ENCODE measurements around the gene PPM1F.
"Not testable (repeated sequence)": the region's sequence is repeated elsewhere in the genome, so short reads cannot be mapped to it uniquely, and the experiment has no call there.

Gene PPM1F

GRCh38 chr22:21907638-21908522 lies 44.8 kb downstream of the PPM1F start:
- Histone ChIP-seq H3K27ac (ENCODE audit: low read depth, low read length) (no peak overlapping the region), H3K27me3 (ENCODE audit: control insufficient read depth in 1 of 2, insufficient read depth in 2 of 2, low read length in 2 of 2) (no peaks in the 10 kb centered on the region), H3K4me3 (ENCODE audit: low read depth in 1 of 2, low read length in 2 of 2) (no peak overlapping the region), H3K36me3 (ENCODE audit: insufficient read depth, low read length) (no peaks in the 10 kb centered on the region), H3K9me3 (ENCODE audit: low read length) (no peaks in the 10 kb centered on the region), H3K4me1 (ENCODE audit: insufficient read depth, low read length) (no peaks in the 10 kb centered on the region), H3K9ac (ENCODE audit: low read length) (no peak overlapping the region)

- H3K36me3 ChIP-seq (ENCODE audit: insufficient read depth, low read length); H3K9ac ChIP-seq (ENCODE audit: low read length); H3K9me3 ChIP-seq (ENCODE audit: low read length); H3K27ac ChIP-seq (ENCODE audit: low read depth, low read length); H3K27me3 ChIP-seq (ENCODE audit: control insufficient read depth in 1 of 2, insufficient read depth in 2 of 2, low read length in 2 of 2); H3K4me1 ChIP-seq (ENCODE audit: insufficient read depth, low read length); H3K4me3 ChIP-seq (ENCODE audit: low read depth in 1 of 2, low read length in 2 of 2): not testable (repeated sequence)
Observed at GRCh38 chr22:21905234-21905633, 47.4 kb downstream of the PPM1F start.

DNA sequence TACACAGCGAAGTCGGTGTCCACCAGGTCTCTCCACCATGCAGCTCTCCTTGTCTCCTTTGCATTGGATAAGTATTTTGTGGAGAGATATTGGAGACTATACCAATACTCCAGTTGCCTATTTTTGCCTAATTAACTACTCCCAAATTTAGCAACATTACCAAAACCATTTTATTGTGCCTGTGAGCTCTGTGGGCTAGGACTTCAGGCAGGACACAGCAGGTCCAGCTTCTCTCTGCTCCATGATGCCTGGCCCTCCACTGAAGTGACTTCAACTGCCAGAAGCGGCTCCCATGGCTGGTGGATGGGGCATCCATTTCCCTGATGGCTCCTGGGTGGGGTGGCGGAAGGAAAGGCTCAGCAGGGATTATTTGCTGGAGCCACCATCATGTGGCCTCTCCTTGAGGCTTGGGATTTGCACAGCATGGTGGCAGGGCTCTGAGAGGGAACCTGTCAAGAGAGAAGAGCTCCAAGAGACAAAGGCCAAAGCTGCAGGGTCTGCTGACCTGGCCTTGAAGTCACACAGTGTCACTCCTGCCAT lies 48.3 kb downstream of the PPM1F start:
- no peaks in the 10 kb centered on the region for H3K36me3 ChIP-seq (ENCODE audit: insufficient read depth, low read length)
- no peak overlapping the region for H3K27ac ChIP-seq (ENCODE audit: low read depth, low read length)
- no peak overlapping the region for H3K9ac ChIP-seq (ENCODE audit: low read length)

DNA sequence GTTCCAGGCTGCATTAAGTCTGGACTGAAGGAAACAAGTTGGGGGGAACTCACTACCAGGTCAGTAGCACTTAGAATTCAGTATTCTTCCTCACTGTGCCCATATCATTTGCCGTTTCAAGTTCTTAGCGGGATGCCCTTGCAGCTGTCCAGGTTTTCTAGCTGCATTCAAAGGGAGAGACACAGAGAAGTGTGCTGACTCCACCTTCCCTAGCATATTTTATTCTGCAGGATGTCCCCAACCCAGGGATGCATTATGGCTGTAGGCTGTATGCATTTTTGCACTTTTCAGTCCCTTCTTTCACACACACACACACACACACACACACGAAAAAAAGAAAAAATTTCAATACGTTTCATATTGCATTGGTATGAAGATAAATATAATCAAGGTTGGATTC lies 49.4 kb downstream of the PPM1F start:
- Histone ChIP-seq H3K4me3 (ENCODE audit: low read depth in 1 of 2, low read length in 2 of 2) (no peak overlapping the region), H3K4me1 (ENCODE audit: insufficient read depth, low read length) (no peaks in the 10 kb centered on the region), H3K27me3 (ENCODE audit: control insufficient read depth in 1 of 2, insufficient read depth in 2 of 2, low read length in 2 of 2) (no peaks in the 10 kb centered on the region), H3K27ac (ENCODE audit: low read depth, low read length) (no peak overlapping the region), H3K9ac (ENCODE audit: low read length) (no peak overlapping the region), H3K36me3 (ENCODE audit: insufficient read depth, low read length) (no peaks in the 10 kb centered on the region), H3K9me3 (ENCODE audit: low read length) (no peaks in the 10 kb centered on the region)

More for the DNA sequence above, 48.3 kb downstream of the PPM1F start:
- Histone ChIP-seq H3K4me3 (ENCODE audit: low read depth in 1 of 2, low read length in 2 of 2) (no peak overlapping the region), H3K27me3 (ENCODE audit: control insufficient read depth in 1 of 2, insufficient read depth in 2 of 2, low read length in 2 of 2) (no peaks in the 10 kb centered on the region), H3K9me3 (ENCODE audit: low read length) (no peaks in the 10 kb centered on the region), H3K4me1 (ENCODE audit: insufficient read depth, low read length) (no peaks in the 10 kb centered on the region)

DNA sequence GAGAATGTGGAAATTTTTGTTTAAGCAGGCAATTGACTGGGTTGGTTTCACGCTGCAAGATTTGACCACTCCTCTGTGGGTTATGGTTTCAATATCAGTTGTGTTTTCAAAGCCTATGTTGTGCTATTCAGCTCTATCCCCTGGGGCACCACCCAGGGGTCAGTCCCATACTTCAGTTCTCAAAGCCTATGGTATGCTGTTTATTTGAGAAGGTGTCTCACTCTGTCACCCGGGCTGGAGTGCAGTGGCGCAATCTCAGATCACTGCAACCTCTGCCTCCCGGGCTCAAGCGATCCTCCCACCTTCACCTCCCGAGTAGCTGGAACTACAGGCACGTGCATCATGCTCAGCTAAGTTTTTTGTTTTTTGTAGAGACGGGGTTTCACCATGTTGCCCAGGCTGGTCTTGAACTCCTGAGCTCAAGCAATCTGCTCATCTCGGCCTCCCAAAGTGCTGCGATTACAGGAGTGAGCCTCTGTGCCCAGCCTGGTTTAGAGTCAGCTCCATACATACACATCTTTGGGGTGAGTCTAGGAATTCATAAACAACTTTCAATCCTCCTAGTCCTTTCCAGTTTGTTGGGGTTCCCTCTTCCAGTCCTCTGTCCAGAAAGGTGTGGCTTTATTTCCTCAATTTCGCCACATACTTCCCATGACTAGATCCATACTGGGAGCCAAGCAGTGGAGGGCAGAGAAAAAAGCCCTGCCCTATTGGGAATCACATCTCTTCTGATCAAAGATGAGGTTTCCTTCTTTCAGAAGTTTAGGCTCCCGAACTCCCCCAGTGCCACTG lies 50.2 kb downstream of the PPM1F start:
- H3K27ac ChIP-seq (ENCODE audit: low read depth, low read length), result no peak overlapping the region
- no peaks in the 10 kb centered on the region for H3K36me3 ChIP-seq (ENCODE audit: insufficient read depth, low read length)
- no peaks in the 10 kb centered on the region for H3K27me3 ChIP-seq (ENCODE audit: control insufficient read depth in 1 of 2, insufficient read depth in 2 of 2, low read length in 2 of 2)
- H3K4me1 ChIP-seq (ENCODE audit: insufficient read depth, low read length), result no peaks in the 10 kb centered on the region
- H3K4me3 ChIP-seq (ENCODE audit: low read depth in 1 of 2, low read length in 2 of 2), result no peak overlapping the region
- no peak overlapping the region for H3K9ac ChIP-seq (ENCODE audit: low read length)
- H3K9me3 ChIP-seq (ENCODE audit: low read length), result no peaks in the 10 kb centered on the region

DNA sequence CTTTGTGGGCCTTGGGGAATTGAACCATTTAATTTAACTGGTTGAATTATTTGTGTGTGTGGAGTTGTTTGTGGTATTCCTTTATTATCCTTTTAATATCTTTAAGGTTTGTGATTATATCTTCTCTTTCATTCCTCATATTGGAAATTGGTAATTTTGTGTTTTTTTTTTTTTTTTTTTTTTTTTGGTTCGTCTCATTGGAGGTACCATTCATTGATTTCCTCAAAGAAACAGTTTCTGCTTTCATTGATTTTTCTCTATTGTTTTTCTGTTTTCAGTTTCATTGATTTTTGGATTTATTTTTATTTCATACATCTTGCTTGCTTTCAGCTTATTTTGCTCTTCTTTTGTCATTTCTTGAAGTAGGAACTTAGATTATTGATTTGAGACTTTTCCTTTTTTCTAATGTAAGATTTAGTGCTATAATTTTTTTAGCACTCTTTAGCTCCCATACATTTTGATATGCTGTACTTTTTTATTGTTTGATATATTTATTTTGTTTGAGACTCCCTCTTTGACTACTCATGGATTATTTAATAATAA lies 54.2 kb downstream of the PPM1F start:
- Histone ChIP-seq H3K9ac (ENCODE audit: low read length) (no peak overlapping the region), H3K36me3 (ENCODE audit: insufficient read depth, low read length) (no peaks in the 10 kb centered on the region), H3K27ac (ENCODE audit: low read depth, low read length) (no peak overlapping the region), H3K4me3 (ENCODE audit: low read depth in 1 of 2, low read length in 2 of 2) (no peak overlapping the region), H3K27me3 (ENCODE audit: control insufficient read depth in 1 of 2, insufficient read depth in 2 of 2, low read length in 2 of 2) (no peaks in the 10 kb centered on the region), H3K9me3 (ENCODE audit: low read length) (no peaks in the 10 kb centered on the region), H3K4me1 (ENCODE audit: insufficient read depth, low read length) (no peaks in the 10 kb centered on the region)

- no peaks in the 10 kb centered on the region for H3K36me3 ChIP-seq (ENCODE audit: insufficient read depth, low read length)
- no peak overlapping the region for H3K4me3 ChIP-seq (ENCODE audit: low read depth in 1 of 2, low read length in 2 of 2)
- H3K4me1 ChIP-seq (ENCODE audit: insufficient read depth, low read length), result no peaks in the 10 kb centered on the region
- no peaks in the 10 kb centered on the region for H3K27me3 ChIP-seq (ENCODE audit: control insufficient read depth in 1 of 2, insufficient read depth in 2 of 2, low read length in 2 of 2)
- H3K27ac ChIP-seq (ENCODE audit: low read depth, low read length), result no peak overlapping the region
- no peaks in the 10 kb centered on the region for H3K9me3 ChIP-seq (ENCODE audit: low read length)
- H3K9ac ChIP-seq (ENCODE audit: low read length), result no peak overlapping the region
Observed at GRCh38 chr22:21896951-21897513, 55.6 kb downstream of the PPM1F start.

DNA sequence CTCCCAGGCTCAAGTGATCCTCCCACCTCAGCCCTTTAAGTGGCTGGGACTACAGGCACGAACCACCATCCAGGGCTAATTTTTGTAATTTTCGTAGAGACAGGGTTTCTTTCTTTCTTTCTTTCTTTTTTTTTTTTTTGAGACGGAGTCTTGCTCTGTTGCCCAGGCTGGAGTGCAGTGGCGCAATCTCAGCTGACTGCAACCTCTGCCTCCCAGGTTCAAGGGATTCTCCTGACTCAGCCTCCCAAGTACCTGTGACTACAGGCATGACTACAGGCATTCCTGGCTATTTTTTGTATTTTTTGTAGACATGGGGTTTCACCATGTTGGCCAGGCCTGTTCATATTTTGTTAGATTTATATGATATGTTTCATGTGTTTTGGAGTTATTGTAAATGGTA lies 56.4 kb downstream of the PPM1F start:
- not testable (repeated sequence) for H3K9me3 ChIP-seq (ENCODE audit: low read length); H3K27me3 ChIP-seq (ENCODE audit: control insufficient read depth in 1 of 2, insufficient read depth in 2 of 2, low read length in 2 of 2); H3K4me1 ChIP-seq (ENCODE audit: insufficient read depth, low read length); H3K36me3 ChIP-seq (ENCODE audit: insufficient read depth, low read length); H3K9ac ChIP-seq (ENCODE audit: low read length); H3K27ac ChIP-seq (ENCODE audit: low read depth, low read length); H3K4me3 ChIP-seq (ENCODE audit: low read depth in 1 of 2, low read length in 2 of 2)

DNA sequence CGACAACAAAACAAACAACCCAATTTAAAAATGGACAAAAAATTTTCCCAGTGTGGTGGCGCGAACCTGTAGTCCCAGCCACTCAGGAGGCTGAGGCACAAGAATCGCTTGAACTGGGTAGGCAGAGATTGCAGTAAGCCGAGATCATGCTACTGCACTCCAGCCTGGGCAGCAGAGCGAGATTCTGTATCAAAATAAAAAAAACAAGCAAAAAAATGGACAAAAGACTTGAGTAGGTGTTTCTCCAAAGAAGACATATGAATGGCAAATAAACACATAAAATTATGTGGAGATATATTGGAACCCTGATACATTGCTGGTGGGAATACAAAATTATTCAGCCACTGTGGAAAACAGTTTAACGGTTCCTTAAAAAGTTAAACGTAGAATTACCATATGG lies 57.8 kb downstream of the PPM1F start:
- no peak overlapping the region for H3K9ac ChIP-seq (ENCODE audit: low read length)
- no peaks in the 10 kb centered on the region for H3K36me3 ChIP-seq (ENCODE audit: insufficient read depth, low read length)
- no peak overlapping the region for H3K4me3 ChIP-seq (ENCODE audit: low read depth in 1 of 2, low read length in 2 of 2)
- no peaks in the 10 kb centered on the region for H3K4me1 ChIP-seq (ENCODE audit: insufficient read depth, low read length)
- no peak overlapping the region for H3K27ac ChIP-seq (ENCODE audit: low read depth, low read length)
- no peaks in the 10 kb centered on the region for H3K9me3 ChIP-seq (ENCODE audit: low read length)
- no peaks in the 10 kb centered on the region for H3K27me3 ChIP-seq (ENCODE audit: control insufficient read depth in 1 of 2, insufficient read depth in 2 of 2, low read length in 2 of 2)

DNA sequence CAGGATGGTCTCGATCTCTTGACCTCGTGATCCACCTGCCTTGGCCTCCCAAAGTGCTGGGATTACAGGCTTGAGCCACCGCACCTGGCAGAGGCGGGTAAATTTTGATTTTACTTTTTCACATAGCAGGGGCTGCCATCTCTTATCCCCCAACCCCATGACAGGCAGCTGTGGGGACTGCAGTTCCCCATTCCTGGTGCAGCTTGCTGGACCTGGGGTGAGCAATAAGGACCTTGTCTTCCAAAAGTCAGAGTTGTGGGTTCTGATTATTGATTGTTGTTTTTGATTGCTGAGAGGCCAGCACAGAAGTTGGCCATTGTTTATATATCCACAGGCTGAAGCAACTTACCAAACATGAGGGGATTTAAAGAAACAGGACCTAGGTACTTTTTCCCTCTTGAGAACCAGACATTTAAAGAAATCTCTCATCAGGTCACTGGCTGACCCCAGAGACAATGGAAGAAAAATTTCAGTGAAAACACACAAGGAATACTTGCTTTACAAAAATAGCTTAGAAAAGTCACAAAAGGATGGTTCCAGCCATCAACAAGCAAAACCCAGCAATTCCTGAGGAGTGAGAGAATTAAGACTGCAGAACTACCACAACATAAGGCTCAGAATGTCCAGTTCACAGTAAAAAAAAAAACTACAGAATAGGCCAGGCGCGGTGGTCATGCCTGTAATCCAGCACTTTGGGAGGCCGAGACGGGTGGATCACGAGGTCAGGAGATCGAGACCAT lies 63.2 kb downstream of the PPM1F start:
- Histone ChIP-seq H3K4me3 (ENCODE audit: low read depth in 1 of 2, low read length in 2 of 2) (no peak overlapping the region), H3K27ac (ENCODE audit: low read depth, low read length) (no peak overlapping the region), H3K4me1 (ENCODE audit: insufficient read depth, low read length) (no peaks in the 10 kb centered on the region)

GRCh38 chr22:21887841-21888240 lies 64.8 kb downstream of the PPM1F start:
- Histone ChIP-seq H3K36me3 (ENCODE audit: insufficient read depth, low read length) (no peaks in the 10 kb centered on the region), H3K4me1 (ENCODE audit: insufficient read depth, low read length) (no peaks in the 10 kb centered on the region), H3K9ac (ENCODE audit: low read length) (no peak overlapping the region), H3K27me3 (ENCODE audit: control insufficient read depth in 1 of 2, insufficient read depth in 2 of 2, low read length in 2 of 2) (no peaks in the 10 kb centered on the region), H3K9me3 (ENCODE audit: low read length) (no peaks in the 10 kb centered on the region), H3K27ac (ENCODE audit: low read depth, low read length) (no peak overlapping the region), H3K4me3 (ENCODE audit: low read depth in 1 of 2, low read length in 2 of 2) (no peak overlapping the region)

More for the DNA sequence above, 63.2 kb downstream of the PPM1F start:
- H3K9me3 ChIP-seq (ENCODE audit: low read length), result no peaks in the 10 kb centered on the region
- no peak overlapping the region for H3K9ac ChIP-seq (ENCODE audit: low read length)
- no peaks in the 10 kb centered on the region for H3K36me3 ChIP-seq (ENCODE audit: insufficient read depth, low read length)
- H3K27me3 ChIP-seq (ENCODE audit: control insufficient read depth in 1 of 2, insufficient read depth in 2 of 2, low read length in 2 of 2), result no peaks in the 10 kb centered on the region
